ENCODE results near the gene NT5DC4.

Gene NT5DC4

DNA sequence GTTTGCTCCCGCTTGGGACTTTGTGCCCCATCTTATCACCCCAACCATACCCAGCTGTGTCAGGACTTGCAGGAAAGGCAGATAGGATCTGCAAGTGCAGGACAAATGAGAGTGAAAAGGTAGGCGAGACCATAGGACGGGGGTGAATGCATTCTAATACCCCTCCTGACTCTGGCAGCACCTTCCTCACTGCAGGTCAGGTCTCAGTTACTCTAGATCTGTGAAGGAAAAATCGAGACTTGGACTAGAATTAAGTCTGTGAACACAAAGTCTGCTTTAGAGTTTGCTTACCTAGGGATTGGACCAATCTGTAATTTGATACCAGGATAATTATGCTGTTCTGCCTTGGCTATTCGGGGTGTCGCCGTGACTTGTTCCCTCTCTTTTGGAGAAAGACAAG, 19.7 kb downstream of the NT5DC4 start:
- no peaks in the 10 kb centered on the region for H3K9me3 Mint-ChIP-seq
- H3K4me3 Mint-ChIP-seq = no peak overlapping the region
- H3K27me3 Mint-ChIP-seq (ENCODE audit: low read depth) = no peaks in the 10 kb centered on the region
- no peak overlapping the region for H3K27ac Mint-ChIP-seq
- peaks cover 45% of the 10 kb centered on the region for H3K36me3 Mint-ChIP-seq (ENCODE audit: low read depth)
- H3K4me1 Mint-ChIP-seq (ENCODE audit: low read depth) = no peaks in the 10 kb centered on the region

DNA sequence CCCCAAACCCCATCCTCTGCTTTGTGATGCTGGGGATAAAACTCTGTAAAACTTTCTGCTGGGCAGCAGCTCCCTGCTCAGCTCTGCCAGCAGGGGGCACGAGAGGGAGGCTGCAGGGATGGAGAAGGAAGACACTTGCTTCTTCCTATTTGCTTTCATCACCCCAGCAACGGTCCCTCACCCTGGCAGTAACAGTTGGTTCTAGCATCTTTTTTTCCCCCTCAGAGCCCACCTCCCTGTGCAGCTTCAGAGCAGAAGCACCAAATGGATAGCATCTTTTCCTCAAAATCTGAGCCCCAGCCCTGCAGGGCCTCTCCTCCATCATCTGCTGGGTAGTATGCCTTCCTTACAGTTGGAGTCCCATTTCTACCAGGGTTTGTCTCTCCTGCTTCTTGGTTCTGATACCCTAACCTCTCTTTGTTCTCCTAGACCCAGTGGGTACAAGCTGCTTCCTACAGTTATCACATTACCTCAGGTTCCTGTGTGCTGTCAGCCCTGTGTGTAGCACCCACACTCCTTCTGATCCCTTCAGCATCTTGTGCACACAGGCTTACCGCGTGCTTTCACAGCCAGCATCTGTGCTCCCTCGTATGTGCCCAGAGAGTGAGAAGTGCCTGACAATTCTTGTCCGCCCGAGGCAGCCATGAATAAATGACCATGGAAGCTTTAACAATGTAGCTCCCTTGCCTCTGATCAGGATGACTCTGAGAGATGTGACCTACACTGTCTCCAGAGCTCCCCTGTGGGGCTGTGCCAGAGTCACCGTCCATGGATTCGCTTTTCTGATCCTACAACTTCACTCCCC, 29.1 kb downstream of the NT5DC4 start:
- Mint-ChIP-seq H3K4me3 (peak overlapping the region; percentile 33), H3K9me3 (no peaks in the 10 kb centered on the region), H3K27ac (peak overlapping the region; percentile 90), H3K4me1 (ENCODE audit: low read depth) (peaks cover 27% of the 10 kb centered on the region), H3K36me3 (ENCODE audit: low read depth) (peaks cover 41% of the 10 kb centered on the region), H3K27me3 (ENCODE audit: low read depth) (no peaks in the 10 kb centered on the region)

DNA sequence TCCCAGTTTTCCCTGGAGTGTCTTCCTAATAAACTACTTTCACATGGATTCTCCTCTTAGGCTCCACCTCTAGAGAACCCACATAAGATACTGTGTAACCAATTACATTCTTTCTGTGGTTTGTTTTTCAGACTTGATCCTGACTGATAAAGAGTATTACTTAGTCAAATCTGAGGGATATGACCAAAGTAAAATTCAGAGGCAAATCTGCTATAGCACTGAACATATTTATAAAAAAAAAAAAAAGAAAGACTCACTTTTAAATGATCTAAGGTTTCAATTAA, 29.7 kb downstream of the NT5DC4 start:
- Mint-ChIP-seq H3K4me1 (ENCODE audit: low read depth) (peaks cover 30% of the 10 kb centered on the region), H3K9me3 (no peaks in the 10 kb centered on the region), H3K27ac (peak overlapping the region; percentile 90), H3K27me3 (ENCODE audit: low read depth) (no peaks in the 10 kb centered on the region), H3K36me3 (ENCODE audit: low read depth) (peaks cover 45% of the 10 kb centered on the region), H3K4me3 (peak overlapping the region; percentile 33)

DNA sequence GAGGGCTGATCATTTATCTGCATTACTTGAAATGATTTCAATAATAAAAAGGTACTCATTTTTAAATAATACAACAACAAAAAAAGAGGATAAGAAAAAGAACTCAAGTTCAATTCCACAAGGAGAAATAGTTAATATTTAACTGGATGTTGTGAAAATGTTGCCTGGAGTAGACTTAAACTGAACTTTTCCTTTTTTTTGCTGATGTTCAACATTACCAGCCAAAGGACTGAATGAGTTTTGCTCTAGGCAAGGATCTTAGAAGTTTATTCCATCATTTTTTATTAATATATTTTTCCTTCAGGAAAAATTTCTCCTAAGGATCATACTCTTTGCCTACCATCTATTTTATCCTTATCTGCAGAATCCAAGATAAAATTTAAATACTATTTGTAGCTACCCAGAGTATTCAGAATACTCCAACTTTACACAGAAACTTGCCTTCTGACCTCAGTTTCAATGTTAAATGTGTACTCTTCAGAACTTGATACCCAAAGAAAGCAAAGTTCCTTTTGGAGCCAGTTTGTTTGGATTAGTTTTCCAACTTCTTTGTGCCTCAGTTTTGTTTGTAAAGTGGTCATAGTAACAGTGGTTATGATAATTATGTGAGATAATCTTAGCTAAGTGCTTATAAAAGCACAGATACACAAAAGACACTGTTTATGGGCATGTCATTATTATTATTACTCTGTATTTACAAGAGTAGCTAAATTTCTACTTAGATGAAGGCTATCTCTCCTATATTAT, 30.8 kb downstream of the NT5DC4 start:
- Mint-ChIP-seq H3K36me3 (ENCODE audit: low read depth) (peaks cover 52% of the 10 kb centered on the region), H3K27ac (peak overlapping the region; percentile 62), H3K9me3 (no peaks in the 10 kb centered on the region), H3K4me1 (ENCODE audit: low read depth) (peaks cover 36% of the 10 kb centered on the region), H3K4me3 (no peak overlapping the region), H3K27me3 (ENCODE audit: low read depth) (no peaks in the 10 kb centered on the region)

DNA sequence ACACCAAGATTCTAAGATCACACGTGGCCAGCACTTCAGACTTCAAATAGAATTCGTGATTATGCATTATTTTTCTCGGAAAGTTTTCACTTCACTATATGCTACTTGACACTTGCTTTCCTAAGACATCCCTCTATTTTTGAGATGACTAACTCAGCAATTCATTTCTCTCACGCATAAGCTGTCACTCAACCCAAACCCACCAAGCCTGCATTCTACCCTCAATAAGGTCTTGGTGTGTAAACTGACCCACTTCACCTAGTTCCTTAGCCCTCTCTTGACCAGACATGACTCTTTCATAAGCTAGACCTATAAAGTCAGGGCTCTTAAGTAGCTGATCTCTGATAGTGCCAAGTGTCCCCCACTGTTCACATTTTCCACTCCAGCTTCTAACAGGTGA, 31.8 kb downstream of the NT5DC4 start:
- no peaks in the 10 kb centered on the region for H3K9me3 Mint-ChIP-seq
- peaks cover 52% of the 10 kb centered on the region for H3K36me3 Mint-ChIP-seq (ENCODE audit: low read depth)
- H3K4me1 Mint-ChIP-seq (ENCODE audit: low read depth) = peaks cover 36% of the 10 kb centered on the region
- no peak overlapping the region for H3K4me3 Mint-ChIP-seq
- H3K27ac Mint-ChIP-seq = no peak overlapping the region
- H3K27me3 Mint-ChIP-seq (ENCODE audit: low read depth) = no peaks in the 10 kb centered on the region

DNA sequence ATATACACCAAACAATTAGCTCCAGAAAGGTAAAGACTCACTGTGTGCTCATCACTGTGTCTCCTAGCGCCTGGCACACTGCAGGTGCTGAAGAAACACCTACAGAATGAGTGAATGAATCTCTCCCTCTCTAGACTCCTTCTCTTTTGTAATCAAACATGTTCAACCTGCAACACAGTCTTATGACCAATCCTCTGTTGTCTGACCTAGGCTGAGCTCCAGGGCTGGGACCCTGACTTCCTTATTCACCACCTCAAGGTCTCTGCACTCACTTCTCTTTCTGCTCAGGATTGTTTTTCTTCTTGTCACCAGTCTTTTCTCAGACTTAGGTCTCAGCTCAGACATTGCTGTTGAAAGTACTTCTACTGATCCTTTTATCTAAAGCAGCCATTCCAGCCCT, 33.7 kb downstream of the NT5DC4 start:
- Mint-ChIP-seq H3K27me3 (ENCODE audit: low read depth) (no peaks in the 10 kb centered on the region), H3K36me3 (ENCODE audit: low read depth) (peaks cover 62% of the 10 kb centered on the region), H3K9me3 (no peaks in the 10 kb centered on the region), H3K4me3 (no peak overlapping the region), H3K4me1 (ENCODE audit: low read depth) (peaks cover 38% of the 10 kb centered on the region), H3K27ac (no peak overlapping the region)

DNA sequence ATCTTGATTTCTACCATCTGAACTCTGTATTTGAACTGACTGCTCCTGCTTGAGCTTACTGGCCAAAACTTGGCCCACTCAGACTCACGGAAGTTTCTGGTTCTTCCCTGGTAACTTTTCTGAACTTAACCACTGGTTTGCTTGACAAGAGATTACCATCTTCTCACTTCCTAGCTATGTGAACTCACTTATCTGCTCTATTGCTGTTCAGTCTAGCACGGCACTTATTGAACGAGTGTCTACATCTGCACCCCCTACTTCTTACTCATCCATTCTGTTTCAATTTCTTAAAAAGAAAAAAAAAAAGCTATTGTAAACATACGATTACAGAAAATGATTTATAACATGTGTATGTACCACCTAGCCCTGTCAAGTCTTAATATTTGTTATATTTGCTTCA, 34.6 kb downstream of the NT5DC4 start:
- Mint-ChIP-seq H3K27ac (no peak overlapping the region), H3K9me3 (no peaks in the 10 kb centered on the region), H3K27me3 (ENCODE audit: low read depth) (no peaks in the 10 kb centered on the region), H3K4me1 (ENCODE audit: low read depth) (peaks cover 29% of the 10 kb centered on the region), H3K4me3 (no peak overlapping the region), H3K36me3 (ENCODE audit: low read depth) (peaks cover 59% of the 10 kb centered on the region)

DNA sequence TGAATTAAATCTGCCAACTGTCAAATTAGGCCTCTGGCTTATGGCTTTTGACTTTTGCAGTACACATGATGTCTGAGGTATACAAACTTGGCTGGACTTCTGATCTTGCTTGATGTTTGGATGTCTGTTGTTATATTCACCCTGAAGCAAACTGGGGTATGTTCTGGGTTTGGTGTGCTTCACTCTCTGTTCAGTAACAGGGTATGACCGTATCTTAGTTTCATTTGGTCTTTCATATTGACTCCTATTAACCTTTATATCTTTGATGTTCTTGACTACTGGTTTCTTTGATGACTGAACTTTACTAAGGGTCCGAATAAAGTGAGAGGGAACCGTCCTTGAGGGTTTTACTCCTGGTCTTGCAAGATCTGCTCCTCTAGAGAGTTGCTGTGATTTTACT, 35.4 kb downstream of the NT5DC4 start:
- H3K36me3 Mint-ChIP-seq (ENCODE audit: low read depth) = peaks cover 58% of the 10 kb centered on the region
- H3K4me3 Mint-ChIP-seq = no peak overlapping the region
- H3K27ac Mint-ChIP-seq = no peak overlapping the region
- no peaks in the 10 kb centered on the region for H3K27me3 Mint-ChIP-seq (ENCODE audit: low read depth)
- H3K4me1 Mint-ChIP-seq (ENCODE audit: low read depth) = peaks cover 30% of the 10 kb centered on the region
- H3K9me3 Mint-ChIP-seq = no peaks in the 10 kb centered on the region

DNA sequence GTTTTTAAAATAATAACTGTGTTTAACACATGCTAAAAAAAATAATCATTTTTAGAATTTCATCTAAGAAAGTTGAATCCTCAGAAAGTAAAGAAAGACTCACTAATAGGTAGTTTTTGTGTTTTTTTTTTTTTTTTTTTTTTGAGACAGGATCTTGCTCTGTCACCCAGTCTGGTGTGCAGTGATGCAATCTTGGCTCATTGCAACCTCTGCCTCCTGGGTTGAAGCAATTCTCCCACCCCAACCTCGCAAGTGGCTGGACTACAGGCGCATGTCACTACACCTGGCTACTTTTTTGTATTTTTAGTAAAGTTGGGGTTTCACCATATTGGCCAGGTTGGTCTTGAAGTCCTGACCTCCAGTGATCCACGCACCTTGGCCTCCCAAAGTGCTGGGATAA, 36.4 kb downstream of the NT5DC4 start:
- Mint-ChIP-seq H3K4me3 (no peak overlapping the region), H3K36me3 (ENCODE audit: low read depth) (peaks cover 59% of the 10 kb centered on the region), H3K4me1 (ENCODE audit: low read depth) (peaks cover 35% of the 10 kb centered on the region)

DNA sequence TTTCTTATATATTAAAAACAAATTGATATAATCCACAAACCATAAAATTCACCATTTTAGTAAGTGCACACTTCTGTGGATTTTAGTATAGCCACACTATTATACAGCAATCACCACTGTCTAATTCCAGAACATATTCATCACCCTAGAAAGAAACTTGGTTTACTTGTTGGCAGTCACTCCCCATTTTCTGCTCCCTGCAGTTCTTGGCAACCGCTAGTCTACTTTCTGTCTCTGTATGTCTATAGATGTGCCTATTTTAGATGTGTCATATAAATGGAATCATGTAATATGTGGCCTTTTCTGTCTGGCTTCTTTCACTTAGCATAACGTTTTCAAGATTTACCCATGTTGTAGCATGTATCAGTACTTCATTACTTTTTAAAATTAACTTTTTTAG, 37.9 kb downstream of the NT5DC4 start:
- peaks cover 56% of the 10 kb centered on the region for H3K36me3 Mint-ChIP-seq (ENCODE audit: low read depth)
- H3K27ac Mint-ChIP-seq = no peak overlapping the region
- peaks cover 46% of the 10 kb centered on the region for H3K4me1 Mint-ChIP-seq (ENCODE audit: low read depth)
- H3K9me3 Mint-ChIP-seq = no peaks in the 10 kb centered on the region
- H3K27me3 Mint-ChIP-seq (ENCODE audit: low read depth) = no peaks in the 10 kb centered on the region
- H3K4me3 Mint-ChIP-seq = no peak overlapping the region

More for the DNA sequence above, 36.4 kb downstream of the NT5DC4 start:
- H3K27ac Mint-ChIP-seq = no peak overlapping the region
- H3K9me3 Mint-ChIP-seq = no peaks in the 10 kb centered on the region
- H3K27me3 Mint-ChIP-seq (ENCODE audit: low read depth) = no peaks in the 10 kb centered on the region

DNA sequence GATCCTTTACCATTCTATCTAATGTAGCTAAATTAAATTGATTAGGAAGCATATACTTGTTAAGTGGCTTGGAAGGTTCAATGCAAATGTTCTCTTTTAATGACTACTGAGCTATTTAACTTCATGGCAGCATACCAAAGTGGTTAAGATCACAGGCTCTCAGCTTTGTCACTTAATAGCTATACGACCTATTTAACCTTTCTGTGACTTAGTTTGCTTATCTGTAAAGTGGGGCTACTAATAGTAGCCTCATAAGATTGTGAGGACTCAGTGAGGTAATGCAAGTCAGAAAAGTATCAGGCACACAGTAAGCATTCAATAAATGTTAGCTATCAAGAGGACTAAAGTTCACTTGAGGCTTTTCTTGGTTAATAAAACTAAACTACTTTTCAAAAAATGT, 39.3 kb downstream of the NT5DC4 start:
- Mint-ChIP-seq H3K4me1 (ENCODE audit: low read depth) (peaks cover 46% of the 10 kb centered on the region), H3K27me3 (ENCODE audit: low read depth) (no peaks in the 10 kb centered on the region), H3K4me3 (no peak overlapping the region), H3K36me3 (ENCODE audit: low read depth) (peaks cover 46% of the 10 kb centered on the region), H3K9me3 (no peaks in the 10 kb centered on the region), H3K27ac (no peak overlapping the region)

DNA sequence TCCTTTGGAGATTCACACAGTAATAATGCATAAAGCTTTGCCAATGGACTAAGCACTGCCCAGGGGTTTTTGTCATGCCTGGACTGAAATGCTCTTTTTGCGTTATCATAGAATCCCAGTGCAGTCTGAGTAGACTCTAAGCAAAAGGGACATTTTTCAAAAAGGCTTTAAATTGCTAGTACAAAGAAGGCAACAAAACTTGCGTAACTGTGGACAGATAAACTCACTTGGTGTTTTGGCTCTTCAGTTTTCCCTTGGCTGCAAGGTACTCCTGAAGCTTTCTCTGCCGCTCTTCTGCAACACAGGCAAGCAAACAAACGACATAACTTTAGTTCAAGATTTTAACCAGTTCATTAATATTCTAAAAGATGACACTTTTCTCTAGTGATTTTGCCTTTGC, 41.5 kb downstream of the NT5DC4 start:
- peaks cover 29% of the 10 kb centered on the region for H3K36me3 Mint-ChIP-seq (ENCODE audit: low read depth)
- no peak overlapping the region for H3K27ac Mint-ChIP-seq
- H3K27me3 Mint-ChIP-seq (ENCODE audit: low read depth) = no peaks in the 10 kb centered on the region
- peaks cover under 1% of the 10 kb centered on the region for H3K9me3 Mint-ChIP-seq
- H3K4me3 Mint-ChIP-seq = peak overlapping the region; percentile 16
- H3K4me1 Mint-ChIP-seq (ENCODE audit: low read depth) = peaks cover 46% of the 10 kb centered on the region

DNA sequence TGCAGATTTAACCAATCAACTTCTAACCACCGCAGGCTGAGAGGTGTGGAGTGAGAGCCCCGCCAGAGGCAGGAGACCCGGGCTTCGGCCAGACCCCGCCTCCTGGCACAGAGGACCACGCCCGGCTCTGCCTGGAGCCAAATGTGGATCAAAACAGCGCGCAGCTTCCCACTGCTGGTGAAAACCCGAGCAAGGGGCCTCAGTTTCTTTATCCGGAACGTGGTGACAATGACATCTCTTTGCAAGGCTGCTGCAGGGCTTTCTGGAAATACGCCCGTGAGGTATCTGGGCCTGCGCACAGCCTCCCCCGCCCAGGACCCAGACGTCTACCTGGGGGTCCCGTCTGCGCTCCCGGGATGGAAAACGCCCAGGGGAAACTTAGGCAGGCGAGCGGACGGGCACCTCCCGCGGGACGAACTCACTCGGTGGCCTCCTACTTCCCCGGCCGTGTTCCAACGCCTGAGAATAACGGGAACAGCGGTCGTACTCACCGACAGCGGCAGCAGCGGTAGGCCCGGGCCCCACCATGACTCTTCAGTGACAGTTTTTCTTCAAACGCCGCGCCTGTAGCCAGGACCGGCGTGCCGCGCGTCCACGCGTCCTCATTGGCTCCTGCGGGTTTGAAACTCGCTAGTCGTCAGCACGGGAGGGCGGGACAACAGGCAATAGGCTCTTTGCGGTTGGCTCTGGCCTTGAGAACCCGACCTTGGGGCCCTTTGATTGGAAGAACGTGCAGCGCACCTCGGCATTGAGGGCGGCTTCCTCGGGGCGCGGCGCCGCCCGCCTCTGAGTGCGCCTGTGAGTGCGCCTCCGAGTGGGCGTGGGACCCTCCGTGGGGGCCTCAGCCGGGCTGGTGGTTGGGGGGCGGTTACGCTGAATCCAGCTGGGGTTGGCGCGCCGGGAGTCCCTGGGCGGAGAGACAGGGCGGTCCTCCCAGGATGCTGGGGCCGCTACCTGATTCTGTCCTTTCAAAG, 43.5 kb downstream of the NT5DC4 start, which contains the start of gene CKAP2L:
Gene CKAP2L (minus strand): TSS at position 539 of the 974 bp plus-strand sequence. CDS start 11 bp downstream, at position 528.
- Mint-ChIP-seq H3K27ac (peak within 1 kb of the TSS; percentile 97), H3K9me3 (peaks cover 9% of the 10 kb centered on the region), H3K4me3 (peak within 1 kb of the TSS; percentile 86), H3K27me3 (ENCODE audit: low read depth) (no peaks in the 10 kb centered on the region), H3K4me1 (ENCODE audit: low read depth) (peaks cover 52% of the 10 kb centered on the region), H3K36me3 (ENCODE audit: low read depth) (peaks cover 27% of the 10 kb centered on the region)

DNA sequence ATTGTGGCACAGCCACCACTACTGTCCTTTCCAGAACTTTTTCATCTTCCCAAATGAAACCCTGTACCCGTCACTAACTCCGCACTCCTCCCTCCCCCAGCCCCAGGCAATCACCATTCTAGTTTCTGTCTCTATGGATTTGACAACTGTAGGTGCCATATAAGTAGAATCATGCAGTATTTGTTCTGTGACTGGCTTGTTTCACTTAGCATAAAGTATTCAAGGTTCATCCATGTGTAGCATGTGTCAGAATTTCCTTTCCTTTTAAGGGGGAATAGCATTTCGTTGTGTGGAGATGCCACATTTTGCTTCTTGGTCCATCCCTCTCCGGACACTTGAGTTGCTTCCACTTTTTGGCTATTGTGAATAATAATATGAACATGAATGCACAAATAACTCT, 44.4 kb downstream of the NT5DC4 start:
- H3K27ac Mint-ChIP-seq = peak overlapping the region; percentile 97

More for the DNA sequence above, 44.4 kb downstream of the NT5DC4 start:
- Mint-ChIP-seq H3K27me3 (ENCODE audit: low read depth) (no peaks in the 10 kb centered on the region), H3K9me3 (peaks cover 9% of the 10 kb centered on the region), H3K4me3 (peak overlapping the region; percentile 86), H3K36me3 (ENCODE audit: low read depth) (peaks cover 25% of the 10 kb centered on the region), H3K4me1 (ENCODE audit: low read depth) (peaks cover 52% of the 10 kb centered on the region)
